ENCODE results near the gene KLHL26. TPM values are rescaled to one million over a fixed set of nuclear protein-coding genes. Genes with fewer than 3 reads are reported as not detected.

KLHL26 gene
- total RNA-seq, 1 experiment from 2014 or later: 8.4 TPM

DNA sequence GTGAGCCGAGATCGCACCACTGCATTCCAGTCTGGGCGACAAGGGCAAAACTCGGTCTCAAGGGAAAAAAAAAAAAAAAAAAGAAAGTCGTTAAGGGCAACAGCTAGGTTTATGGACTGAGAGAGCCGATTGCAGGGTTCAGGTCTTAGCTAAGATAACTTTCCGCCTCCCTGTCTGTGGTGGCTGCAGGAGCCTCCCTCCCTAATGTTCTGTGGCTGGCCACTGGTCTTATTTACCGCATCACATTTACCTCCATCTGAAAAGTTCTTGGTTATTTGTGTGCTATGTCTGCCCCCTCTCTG is 45.9 kb downstream of the KLHL26 start:
- H3K9me3 ChIP-seq (ENCODE audit: low read length): no peaks in the 10 kb centered on the region
- no peak for DNase-seq
- BruUV-seq (replicated peaks): no TSS peak
- peak overlapping the region; percentile 77 for H3K4me2 ChIP-seq (ENCODE audit: low read length)
- ChIA-PET POLR2A (ENCODE audit: unreplicated experiment) (interaction anchor here (0.6 kb wide), 1 partner anchor 263 kb away, joined by 3 read pairs; the partner anchor contains the start of gene SSBP4), CTCF (interaction anchor here (0.6 kb wide), 2 partner anchors 143 to 213 kb away, joined by 3 to 9 read pairs; partner anchors contain the start of gene CERS1)
- no peaks in the 10 kb centered on the region for H3K36me3 ChIP-seq (ENCODE audit: low read depth, low read length)
- H3K27me3 ChIP-seq (ENCODE audit: low read length): no peaks in the 10 kb centered on the region
- intact Hi-C loops (cut with micrococcal nuclease): no loop called here
- no peak; the same call in 1 of the 2 replicates for ATAC-seq
- no peaks in the 10 kb centered on the region for H3F3A ChIP-seq (ENCODE audit: low read length, unreplicated experiment)
- H2AFZ ChIP-seq (ENCODE audit: low read length): peak overlapping the region; percentile 69
- H3K79me2 ChIP-seq (ENCODE audit: low read length): peaks cover 40% of the 10 kb centered on the region
- no peaks in the 10 kb centered on the region for H3K9me2 ChIP-seq (replicated peaks; ENCODE audit: low read length)
- peaks cover 26% of the 10 kb centered on the region for H3K4me1 ChIP-seq (ENCODE audit: insufficient read depth, low read length)
- peaks cover 9% of the 10 kb centered on the region for H4K20me1 ChIP-seq (ENCODE audit: low read length)
- TF ChIP-seq EZH2 (IDR thresholded peaks at IDR 0.05; ENCODE audit: low read length, unreplicated experiment) (no peak), EZH2phosphoT487 (IDR thresholded peaks at IDR 0.05; ENCODE audit: borderline replicate concordance, low read length) (no peak)
- TF ChIP-seq, protein P1, sequence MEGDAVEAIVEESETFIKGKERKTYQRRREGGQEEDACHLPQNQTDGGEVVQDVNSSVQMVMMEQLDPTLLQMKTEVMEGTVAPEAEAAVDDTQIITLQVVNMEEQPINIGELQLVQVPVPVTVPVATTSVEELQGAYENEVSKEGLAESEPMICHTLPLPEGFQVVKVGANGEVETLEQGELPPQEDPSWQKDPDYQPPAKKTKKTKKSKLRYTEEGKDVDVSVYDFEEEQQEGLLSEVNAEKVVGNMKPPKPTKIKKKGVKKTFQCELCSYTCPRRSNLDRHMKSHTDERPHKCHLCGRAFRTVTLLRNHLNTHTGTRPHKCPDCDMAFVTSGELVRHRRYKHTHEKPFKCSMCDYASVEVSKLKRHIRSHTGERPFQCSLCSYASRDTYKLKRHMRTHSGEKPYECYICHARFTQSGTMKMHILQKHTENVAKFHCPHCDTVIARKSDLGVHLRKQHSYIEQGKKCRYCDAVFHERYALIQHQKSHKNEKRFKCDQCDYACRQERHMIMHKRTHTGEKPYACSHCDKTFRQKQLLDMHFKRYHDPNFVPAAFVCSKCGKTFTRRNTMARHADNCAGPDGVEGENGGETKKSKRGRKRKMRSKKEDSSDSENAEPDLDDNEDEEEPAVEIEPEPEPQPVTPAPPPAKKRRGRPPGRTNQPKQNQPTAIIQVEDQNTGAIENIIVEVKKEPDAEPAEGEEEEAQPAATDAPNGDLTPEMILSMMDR (conservative IDR thresholded peaks at IDR 0.05; ENCODE audit: low read depth, low read length): no peak
- peak overlapping the region; percentile 61 for H3K4me3 ChIP-seq (ENCODE audit: low read length)
- H3K27ac ChIP-seq (ENCODE audit: low read length): no peak overlapping the region
- H3K9ac ChIP-seq (ENCODE audit: low read length): peak overlapping the region; percentile 63

DNA sequence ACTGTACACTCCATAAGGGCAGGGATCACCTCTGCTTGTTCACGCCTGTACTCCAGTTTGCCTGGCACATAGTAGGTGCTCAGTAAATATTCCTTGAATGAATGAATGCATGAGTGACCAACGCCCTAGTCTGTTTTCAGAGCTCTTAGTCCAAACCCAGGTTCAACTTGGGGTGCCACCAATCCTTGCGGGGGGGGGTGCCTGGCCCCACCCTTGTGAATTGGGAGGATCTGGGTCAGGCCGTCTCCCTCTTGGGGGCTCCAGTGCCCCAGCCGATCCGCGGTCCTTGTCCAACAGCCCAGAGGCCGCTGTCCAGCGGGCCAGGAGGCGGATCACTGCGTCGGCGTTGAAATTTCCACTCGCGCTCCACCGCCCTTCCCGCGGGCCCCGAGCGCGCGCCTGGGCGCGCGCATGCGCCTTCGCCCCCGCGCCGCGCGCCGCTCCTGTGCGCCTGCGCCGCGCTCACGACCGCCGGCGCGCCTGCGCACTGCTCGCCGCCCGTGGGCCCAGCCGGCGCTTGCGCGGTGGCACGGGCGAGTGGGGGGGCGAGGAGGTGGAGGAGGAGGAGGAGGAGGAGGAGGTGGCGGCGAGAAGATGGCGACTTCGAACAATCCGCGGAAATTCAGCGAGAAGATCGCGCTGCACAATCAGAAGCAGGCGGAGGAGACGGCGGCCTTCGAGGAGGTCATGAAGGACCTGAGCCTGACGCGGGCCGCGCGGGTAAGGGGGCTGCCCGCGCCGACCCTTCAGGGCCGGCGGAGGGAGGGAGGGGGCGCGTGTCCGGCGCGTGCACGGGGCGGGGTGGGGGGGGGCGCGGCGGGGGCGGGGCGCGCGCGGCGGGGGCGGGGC is 46.5 kb downstream of the KLHL26 start, which contains the start of gene CRTC1:
TSS of gene CRTC1 (plus strand) at position 572 of the 849 bp plus-strand sequence. CDS start at position 595, 23 bp downstream.
- ChIA-PET CTCF (interaction anchor here (0.6 kb wide), 2 partner anchors 143 to 212 kb away, joined by 3 to 9 read pairs; partner anchors contain the start of gene CERS1), POLR2A (ENCODE audit: unreplicated experiment) (interaction anchor here (0.6 kb wide), 1 partner anchor 264 kb away, joined by 3 read pairs; the partner anchor contains the start of gene SSBP4)
- H4K20me1 ChIP-seq (ENCODE audit: low read length): peaks cover 9% of the 10 kb centered on the region
- H3K4me1 ChIP-seq (ENCODE audit: insufficient read depth, low read length): peaks cover 20% of the 10 kb centered on the region
- H3K4me3 ChIP-seq (ENCODE audit: low read length): peak within 1 kb of the TSS; percentile 85
- H3K9ac ChIP-seq (ENCODE audit: low read length): peak within 1 kb of the TSS; percentile 63
- DNase-seq (peak; percentile 93), ATAC-seq (peak; percentile 75)
- no peaks in the 10 kb centered on the region for H3K9me3 ChIP-seq (ENCODE audit: low read length)
- TSS peak; percentile 93 for BruUV-seq (replicated peaks)
- H3K36me3 ChIP-seq (ENCODE audit: low read depth, low read length): no peaks in the 10 kb centered on the region
- H3K4me2 ChIP-seq (ENCODE audit: low read length): peak within 1 kb of the TSS; percentile 100
- no peak within 1 kb of the TSS for H3K27ac ChIP-seq (ENCODE audit: low read length)
- intact Hi-C loops (cut with micrococcal nuclease): no loop called here
- H3K79me2 ChIP-seq (ENCODE audit: low read length): peaks cover 44% of the 10 kb centered on the region
- H2AFZ ChIP-seq (ENCODE audit: low read length): peak within 1 kb of the TSS; percentile 81
- no peaks in the 10 kb centered on the region for H3F3A ChIP-seq (ENCODE audit: low read length, unreplicated experiment)
- H3K9me2 ChIP-seq (replicated peaks; ENCODE audit: low read length): no peaks in the 10 kb centered on the region
- TF ChIP-seq EZH2 (IDR thresholded peaks at IDR 0.05; ENCODE audit: low read length, unreplicated experiment) (no peak), EZH2phosphoT487 (IDR thresholded peaks at IDR 0.05; ENCODE audit: borderline replicate concordance, low read length) (no peak)
- TF ChIP-seq, protein P1 (conservative IDR thresholded peaks at IDR 0.05; ENCODE audit: low read depth, low read length): no peak
- H3K27me3 ChIP-seq (ENCODE audit: low read length): no peaks in the 10 kb centered on the region
